NCI-H128 (cell line): Measurements from ENCODE around the gene ARHGAP27.
A peak's percentile ranks its signal among the peaks of the same experiment; 100 is the strongest.

Experiments
- DNase-seq: peaks from one replicate; lab custom pipeline; 2025; ENCODE audit not compliant: unreplicated experiment; lab: John Stamatoyannopoulos, UW

Gene ARHGAP27

DNA sequence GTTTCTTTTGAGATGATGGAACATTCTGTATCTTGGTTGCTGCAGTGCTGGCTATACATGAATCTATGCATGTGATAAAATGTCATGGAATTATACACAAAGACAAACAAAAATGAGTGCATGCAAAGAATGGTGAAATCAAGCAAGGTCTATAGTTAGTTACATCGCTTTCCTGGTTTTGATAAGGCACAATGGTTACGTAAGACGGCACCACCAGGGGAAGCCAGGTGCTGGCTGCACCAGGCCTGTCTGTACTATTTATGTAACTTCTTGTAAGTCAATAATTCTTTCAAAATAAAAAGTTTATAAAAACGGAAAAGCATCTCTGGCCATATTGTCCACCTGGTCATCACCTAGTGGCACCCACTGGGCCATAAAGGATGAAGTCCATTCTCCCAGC is 46.5 kb downstream of the ARHGAP27 start:
- DNase-seq, result no peak

DNA sequence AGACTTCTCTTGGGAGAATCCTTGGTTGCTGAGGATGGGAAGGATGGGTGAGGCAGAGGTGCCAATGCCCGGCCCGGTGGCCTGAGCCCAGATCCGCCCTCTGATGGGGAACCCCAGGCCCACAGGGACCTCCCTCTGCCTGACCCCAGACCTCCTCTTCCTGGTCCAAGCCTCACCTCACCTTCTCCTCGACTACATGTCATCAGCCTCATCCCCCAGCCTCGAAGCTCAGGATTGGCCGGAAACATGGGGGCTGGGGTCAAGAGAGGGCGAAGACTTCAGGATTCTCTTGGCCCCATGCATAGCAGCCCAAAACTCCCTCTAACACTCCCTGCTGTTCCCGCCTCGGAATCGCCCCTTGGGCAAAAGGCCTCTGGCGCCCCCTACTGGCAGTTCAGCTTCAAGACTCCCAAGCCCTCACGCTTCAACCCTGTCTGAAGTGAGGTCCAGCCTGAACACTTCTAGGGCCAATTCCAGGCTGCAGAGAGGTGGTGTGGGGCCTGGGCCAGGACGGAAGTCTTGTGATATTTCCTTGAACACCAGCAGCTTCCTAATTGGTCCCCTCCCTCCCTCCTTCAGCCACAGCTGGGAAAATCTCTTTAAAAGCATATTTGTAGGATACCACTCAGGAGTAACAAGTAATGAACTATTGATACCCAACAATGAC is 47.2 kb downstream of the ARHGAP27 start:
- peak; percentile 49 for DNase-seq

DNA sequence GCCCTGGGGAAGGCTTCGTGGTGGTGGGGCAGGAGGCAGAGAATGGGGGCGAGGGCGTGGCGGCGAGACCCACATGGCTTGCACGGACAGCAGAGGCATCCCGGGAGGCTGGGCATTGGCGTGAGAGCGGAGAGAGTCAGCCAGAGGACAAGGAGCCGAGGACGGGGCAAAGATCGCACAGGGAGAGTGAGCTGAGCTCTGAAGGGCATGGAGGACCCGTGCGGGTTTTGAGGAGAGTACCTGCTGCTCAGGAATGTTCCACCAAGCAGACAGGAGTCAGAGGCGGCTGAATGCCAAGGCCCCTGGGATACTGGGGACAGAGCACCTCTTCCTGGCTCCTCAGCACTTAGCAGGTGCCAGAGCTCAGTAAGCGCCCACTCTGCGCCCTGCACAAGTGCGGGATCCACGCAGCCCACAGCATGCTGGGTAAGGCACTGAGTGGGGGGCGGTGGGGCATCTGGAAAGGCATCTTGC is 47.8 kb downstream of the ARHGAP27 start:
- no peak for DNase-seq

GRCh38 chr17:45384047-45384788 is 48.5 kb downstream of the ARHGAP27 start:
- no peak for DNase-seq

GRCh38 chr17:45383003-45383402 is 49.7 kb downstream of the ARHGAP27 start:
- DNase-seq, result no peak

- no peak for DNase-seq
These were observed 50.4 kb downstream of the ARHGAP27 start for GRCh38 chr17:45382226-45382625.

DNA sequence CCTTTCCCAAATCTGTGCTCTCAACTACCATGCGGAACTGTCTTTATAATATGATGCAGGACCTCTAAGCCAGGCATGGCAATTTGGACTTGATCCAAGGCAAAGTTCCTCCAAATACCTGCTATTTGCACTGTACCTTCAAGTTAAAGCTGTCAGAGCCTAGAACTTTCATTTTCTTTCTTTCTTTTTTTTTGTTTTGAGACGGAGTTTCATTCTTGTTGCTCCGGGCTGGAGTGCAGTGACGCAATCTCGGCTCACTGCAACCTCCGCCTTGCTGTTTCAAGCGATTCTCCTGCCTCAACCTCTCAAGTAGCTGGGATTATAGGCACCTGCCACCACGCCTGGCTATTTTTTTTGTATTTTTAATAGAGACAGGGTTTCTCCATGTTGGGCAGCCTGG is 51.7 kb downstream of the ARHGAP27 start:
- no peak for DNase-seq

DNA sequence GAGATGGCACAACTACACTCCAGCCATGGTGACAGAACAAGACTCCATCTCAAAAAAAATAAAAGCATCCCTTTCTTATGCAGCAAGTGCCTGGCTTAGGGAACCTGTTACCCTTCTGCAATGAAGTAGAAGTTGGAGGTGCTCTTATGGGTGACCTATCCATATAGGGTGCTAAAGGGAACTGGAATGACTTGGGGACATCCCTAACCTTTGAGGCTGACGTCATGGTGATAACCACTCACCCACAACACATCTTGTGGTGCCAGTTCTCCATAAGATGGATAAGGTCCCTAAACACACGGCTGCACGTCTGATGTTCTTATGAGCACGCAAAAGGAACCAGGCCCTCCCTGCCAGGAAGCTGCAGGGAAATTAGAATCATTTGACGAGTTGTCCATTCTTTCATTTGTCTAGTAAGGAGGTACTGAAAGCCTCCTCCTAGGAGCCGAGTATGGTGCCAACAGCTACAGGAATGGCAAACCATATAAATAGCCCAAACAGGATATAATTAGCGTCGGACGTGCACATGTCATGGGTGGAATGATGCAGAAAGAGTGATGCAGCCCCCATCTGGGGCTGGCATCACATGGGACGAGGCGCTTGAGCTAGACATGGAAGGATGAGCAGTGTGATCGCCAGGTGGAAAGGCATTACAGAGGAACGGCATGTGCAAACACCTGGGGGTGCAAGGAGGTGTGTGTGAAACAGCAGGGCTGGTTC is 52.5 kb downstream of the ARHGAP27 start:
- no peak for DNase-seq

GRCh38 chr17:45377401-45377800 is 55.3 kb downstream of the ARHGAP27 start:
- DNase-seq, result no peak

GRCh38 chr17:45376171-45377005 is 56.3 kb downstream of the ARHGAP27 start:
- no peak for DNase-seq

DNA sequence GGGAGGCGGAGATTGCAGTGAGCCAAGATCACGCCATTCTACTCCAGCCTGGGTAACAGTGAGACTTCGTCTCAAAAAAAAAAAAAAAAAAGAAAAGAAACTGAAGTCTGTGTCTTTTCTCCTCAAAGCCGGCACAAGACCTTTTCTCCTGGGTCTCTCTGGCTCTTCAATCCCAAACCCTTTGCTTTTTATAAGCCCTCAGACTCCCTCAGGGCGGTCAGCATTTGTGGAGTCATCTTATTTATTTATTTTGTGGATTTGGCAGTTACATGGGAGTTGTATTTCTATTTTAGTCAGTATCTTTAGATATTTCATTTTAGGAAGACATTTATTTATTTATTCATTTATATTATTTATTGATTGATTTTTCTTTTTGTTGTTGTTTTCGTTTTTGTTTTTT is 58.2 kb downstream of the ARHGAP27 start:
- no peak for DNase-seq

- no peak for DNase-seq
These were observed 60.3 kb downstream of the ARHGAP27 start for GRCh38 chr17:45372325-45372869.

- DNase-seq, result no peak
These were observed 61.0 kb downstream of the ARHGAP27 start for GRCh38 chr17:45371414-45372324.

- DNase-seq, result no peak
These were observed 61.7 kb downstream of the ARHGAP27 start for GRCh38 chr17:45370949-45371413.

GRCh38 chr17:45369421-45369820 is 63.2 kb downstream of the ARHGAP27 start:
- DNase-seq, result no peak

DNA sequence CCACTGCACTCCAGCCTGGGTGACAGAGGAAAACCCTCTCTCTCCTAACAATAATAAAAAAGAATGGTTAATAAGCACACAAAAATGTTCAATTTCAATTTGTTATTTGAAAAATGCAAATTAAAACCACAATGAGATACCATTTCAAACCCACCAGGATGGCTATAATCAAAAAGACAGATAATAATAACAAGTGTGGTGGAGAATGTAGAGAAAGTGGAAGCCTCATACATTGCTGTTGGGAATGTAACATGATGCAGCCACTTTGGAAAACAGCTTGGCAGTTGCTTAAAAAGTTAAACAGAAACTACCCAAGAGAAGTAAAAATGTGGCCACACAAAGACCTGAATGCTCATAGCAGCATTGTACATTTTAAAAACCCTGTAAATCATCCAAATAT is 64.0 kb downstream of the ARHGAP27 start:
- no peak for DNase-seq

GRCh38 chr17:45367216-45367615 is 65.5 kb downstream of the ARHGAP27 start:
- no peak for DNase-seq

DNA sequence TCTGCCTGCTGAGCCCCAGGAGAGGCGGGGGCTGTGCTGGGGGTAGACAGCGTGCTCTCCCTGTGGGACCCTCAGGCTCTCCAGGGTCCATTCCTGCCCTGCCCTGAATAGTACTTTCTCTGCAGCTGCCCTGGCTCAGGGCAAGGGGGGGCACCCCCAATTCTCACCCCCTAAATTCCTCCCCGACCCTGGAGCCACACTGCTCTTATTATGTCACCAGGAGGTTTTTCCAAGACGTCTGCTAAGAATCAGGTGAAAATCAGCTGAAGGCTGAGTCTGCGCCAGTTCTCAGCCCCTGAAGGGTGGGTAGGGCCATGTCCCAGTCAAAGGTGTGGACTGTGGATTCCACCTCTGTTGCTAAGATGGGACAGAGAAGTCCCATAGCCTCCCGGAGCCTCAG is 66.0 kb downstream of the ARHGAP27 start:
- no peak for DNase-seq

DNA sequence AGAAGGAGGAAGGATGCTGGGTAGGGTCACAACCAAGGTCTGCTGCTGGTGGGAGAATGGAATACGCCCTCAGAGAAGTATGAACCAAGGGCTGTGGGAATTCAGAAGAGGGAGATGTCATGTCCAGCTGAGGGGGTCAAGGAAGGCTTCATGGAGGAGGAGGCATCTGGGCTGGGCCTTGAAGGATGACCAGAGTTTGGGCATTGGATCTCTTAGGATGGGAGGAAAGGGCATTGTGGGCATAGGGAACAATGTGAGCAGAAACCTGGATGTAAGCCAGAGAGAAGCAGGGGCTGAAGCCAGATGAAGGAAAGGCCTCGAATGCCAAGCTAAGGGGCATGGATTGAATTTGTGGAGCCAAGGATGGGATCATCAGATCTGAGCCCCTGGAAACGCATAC is 66.6 kb downstream of the ARHGAP27 start:
- DNase-seq, result no peak
